K562 (cell line): Measurements from ENCODE around the gene LIN28B. TPM values are rescaled to one million over a fixed set of nuclear protein-coding genes. Genes with fewer than 3 reads are reported as not detected.

ENCODE experiments used
- ARID1B ChIP-seq: fragments of 450-650 bp; IDR thresholded peaks from 2 replicates; pipeline ENCODE4 v1.6.1; 2016; ENCODE audit warnings: antibody characterized with exemption, mild to moderate bottlenecking, inconsistent platforms
- ARNT ChIP-seq, 2 experiments: fragments of 450-650 bp; IDR thresholded peaks; 2 replicates each; pipeline ENCODE4 v1.6.1; 2016; ENCODE audit warnings: mild to moderate bottlenecking in 1 of 2
- CBFA2T3 ChIP-seq: fragments of 450-650 bp; IDR thresholded peaks from 2 replicates; pipeline ENCODE4 v1.6.1; 2017
- CBX3 ChIP-seq, 2 experiments: IDR thresholded peaks; 1 replicate in 1 of 2; 2 replicates in 1 of 2; pipeline ENCODE4 v1.6.1; 2012; ENCODE audit warnings: inconsistent platforms in 2 of 2, low read length in 2 of 2, borderline replicate concordance in 1 of 2, control low read depth in 1 of 2
- CBX5 ChIP-seq: IDR thresholded peaks from 2 replicates; pipeline ENCODE4 v1.6.1; 2014; ENCODE audit warnings: low read depth, borderline replicate concordance
- CC2D1A ChIP-seq: fragments of 450-650 bp; IDR thresholded peaks from 2 replicates; pipeline ENCODE4 v1.6.1; 2017; ENCODE audit warnings: mild to moderate bottlenecking
- DEAF1 ChIP-seq: fragments of 450-650 bp; formaldehyde crosslinking; IDR thresholded peaks from 2 replicates; pipeline ENCODE4 v1.4.0; 2020; ENCODE audit warnings: mild to moderate bottlenecking, moderate library complexity
- E2F3 ChIP-seq: fragments of 250-450 bp; sonication (Bioruptor Pico); IDR thresholded peaks from 2 replicates; pipeline ENCODE4 v1.4.0; 2020; ENCODE audit warnings: mild to moderate bottlenecking
- ESRRA ChIP-seq: fragments of 450-650 bp; IDR thresholded peaks from 2 replicates; pipeline ENCODE4 v1.6.1; 2014; ENCODE audit warnings: low read depth, mild to moderate bottlenecking, moderate library complexity, borderline replicate concordance
- FOSL1 ChIP-seq: fragments of 200-800 bp; sonication (Bioruptor generic); conservative IDR thresholded peaks from 2 replicates; pipeline ENCODE4 v1.6.1; 2016; ENCODE audit warnings: missing genetic modification characterization, missing compliant biosample characterization
- IRF1 ChIP-seq: sonication (generic); formaldehyde crosslinking; IDR thresholded peaks from 2 replicates; pipeline ENCODE4 v1.8.0; 2022; ENCODE audit warnings: missing genetic modification reagents, mild to moderate bottlenecking, borderline replicate concordance
- RNF2 ChIP-seq: sonication (generic); IDR thresholded peaks from 2 replicates; pipeline ENCODE4 v1.6.1; 2016
- TCF3 ChIP-seq: sonication (generic); formaldehyde crosslinking; IDR thresholded peaks from 2 replicates; pipeline ENCODE4 v1.4.0; 2020; ENCODE audit warnings: mild to moderate bottlenecking, missing genetic modification reagents
- ZNF165 ChIP-seq: fragments of 250-450 bp; sonication (Bioruptor Pico); IDR thresholded peaks from 2 replicates; pipeline ENCODE4 v1.4.0; 2020; ENCODE audit warnings: borderline replicate concordance
- ZNF41 ChIP-seq: fragments of 250-450 bp; sonication (Bioruptor Pico); conservative IDR thresholded peaks from 2 replicates; pipeline ENCODE4 v1.4.0; 2020; ENCODE audit warnings: mild to moderate bottlenecking
- polyA plus RNA-seq, 8 experiments: library from polyadenylated mRNA; depleted of rRNA in 4 of 8; stranded (reverse) in 5 of 8; unstranded in 3 of 8; fragments of >200 nt; fragmentation: Nextera tagmentation in 2 of 8; fragmentation: Illumina TruSeq in 1 of 8; extraction: Ambion mirVana in 2 of 8; extraction: Trizol in 1 of 8; gene quantifications; 2 replicates each; pipeline versions ENCODE4 v1.2.1 to v1.2.3, GENCODE V29; 2011 to 2014; ENCODE audit warnings: inconsistent platforms in 1 of 8, missing spikeins in 1 of 8
- total RNA-seq, 7 experiments: library from RNA; depleted of rRNA in 6 of 7; stranded (reverse); fragments of >200 nt in 6 of 7; fragmentation: Illumina TruSeq in 2 of 7; extraction: Trizol in 2 of 7; gene quantifications; 2 replicates each; pipeline versions ENCODE4 v1.2.1 to v1.2.3, GENCODE V29; 2011 to 2021; ENCODE audit warnings: low replicate concordance in 1 of 7
- TF ChIP-seq, protein P1 (sequence below), 2 experiments: fragments of 450-650 bp; formaldehyde crosslinking in 1 of 2; IDR thresholded peaks; 2 replicates each; pipeline versions ENCODE4 v1.4.0 to v1.6.1; 2014 to 2020; ENCODE audit warnings: mild to moderate bottlenecking in 2 of 2, borderline replicate concordance in 1 of 2, low read depth in 1 of 2

The LIN28B gene
- total and polyA plus RNA-seq, 9 of the 15 experiments (the other 6 are each of a cell fraction or from before 2014, with no cell fraction given): 20.9 to 77.3 (median 42.1) TPM

GRCh38 chr6:104995989-104996617 is 39.2 kb downstream of the LIN28B start (continued):
- no peak for TF ChIP-seq IRF1 (CRISPR knock-in tag)
- TF ChIP-seq CBX5: no peak
- TF ChIP-seq RNF2: no peak
- TF ChIP-seq CBFA2T3: peak; percentile 51
- peak; percentile 31; the same call in 1 of the 2 replicates for TF ChIP-seq TCF3 (CRISPR knock-in tag)
- peak; percentile 59 for TF ChIP-seq DEAF1 (CRISPR knock-in tag)
- 0 out of 4 replicates have a peak, but pooled peaks of 1 of the 2 experiments have one; percentile 25 for TF ChIP-seq ARNT (IDR thresholded peaks at IDR 0.05)
- no peak for TF ChIP-seq ZNF41 (CRISPR knock-in tag)
- TF ChIP-seq E2F3 (CRISPR knock-in tag): no peak
- peak; percentile 43; the same call in 1 of the 2 replicates for TF ChIP-seq CC2D1A
- no peak for TF ChIP-seq ZNF165
- TF ChIP-seq CBX3 (IDR thresholded peaks at IDR 0.05; ENCODE audit: borderline replicate concordance in 1 of 2, low read length in 2 of 2): no peak
- peak; percentile 56 for TF ChIP-seq ARID1B
- 0 out of 2 replicates have a peak, but pooled peaks have one; percentile 20 for TF ChIP-seq FOSL1 (tag)
- TF ChIP-seq, protein P1, sequence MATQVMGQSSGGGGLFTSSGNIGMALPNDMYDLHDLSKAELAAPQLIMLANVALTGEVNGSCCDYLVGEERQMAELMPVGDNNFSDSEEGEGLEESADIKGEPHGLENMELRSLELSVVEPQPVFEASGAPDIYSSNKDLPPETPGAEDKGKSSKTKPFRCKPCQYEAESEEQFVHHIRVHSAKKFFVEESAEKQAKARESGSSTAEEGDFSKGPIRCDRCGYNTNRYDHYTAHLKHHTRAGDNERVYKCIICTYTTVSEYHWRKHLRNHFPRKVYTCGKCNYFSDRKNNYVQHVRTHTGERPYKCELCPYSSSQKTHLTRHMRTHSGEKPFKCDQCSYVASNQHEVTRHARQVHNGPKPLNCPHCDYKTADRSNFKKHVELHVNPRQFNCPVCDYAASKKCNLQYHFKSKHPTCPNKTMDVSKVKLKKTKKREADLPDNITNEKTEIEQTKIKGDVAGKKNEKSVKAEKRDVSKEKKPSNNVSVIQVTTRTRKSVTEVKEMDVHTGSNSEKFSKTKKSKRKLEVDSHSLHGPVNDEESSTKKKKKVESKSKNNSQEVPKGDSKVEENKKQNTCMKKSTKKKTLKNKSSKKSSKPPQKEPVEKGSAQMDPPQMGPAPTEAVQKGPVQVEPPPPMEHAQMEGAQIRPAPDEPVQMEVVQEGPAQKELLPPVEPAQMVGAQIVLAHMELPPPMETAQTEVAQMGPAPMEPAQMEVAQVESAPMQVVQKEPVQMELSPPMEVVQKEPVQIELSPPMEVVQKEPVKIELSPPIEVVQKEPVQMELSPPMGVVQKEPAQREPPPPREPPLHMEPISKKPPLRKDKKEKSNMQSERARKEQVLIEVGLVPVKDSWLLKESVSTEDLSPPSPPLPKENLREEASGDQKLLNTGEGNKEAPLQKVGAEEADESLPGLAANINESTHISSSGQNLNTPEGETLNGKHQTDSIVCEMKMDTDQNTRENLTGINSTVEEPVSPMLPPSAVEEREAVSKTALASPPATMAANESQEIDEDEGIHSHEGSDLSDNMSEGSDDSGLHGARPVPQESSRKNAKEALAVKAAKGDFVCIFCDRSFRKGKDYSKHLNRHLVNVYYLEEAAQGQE (IDR thresholded peaks at IDR 0.05; ENCODE audit: borderline replicate concordance): peak; percentile 67; the same call in 1 of the 2 replicates
- TF ChIP-seq, protein P1 (CRISPR knock-in tag; IDR thresholded peaks at IDR 0.05; ENCODE audit: low read depth): no peak
- 0 out of 2 replicates have a peak, but pooled peaks have one; percentile 22 for TF ChIP-seq ESRRA
